ENCODE results near the gene FLVCR2.

Gene FLVCR2

DNA sequence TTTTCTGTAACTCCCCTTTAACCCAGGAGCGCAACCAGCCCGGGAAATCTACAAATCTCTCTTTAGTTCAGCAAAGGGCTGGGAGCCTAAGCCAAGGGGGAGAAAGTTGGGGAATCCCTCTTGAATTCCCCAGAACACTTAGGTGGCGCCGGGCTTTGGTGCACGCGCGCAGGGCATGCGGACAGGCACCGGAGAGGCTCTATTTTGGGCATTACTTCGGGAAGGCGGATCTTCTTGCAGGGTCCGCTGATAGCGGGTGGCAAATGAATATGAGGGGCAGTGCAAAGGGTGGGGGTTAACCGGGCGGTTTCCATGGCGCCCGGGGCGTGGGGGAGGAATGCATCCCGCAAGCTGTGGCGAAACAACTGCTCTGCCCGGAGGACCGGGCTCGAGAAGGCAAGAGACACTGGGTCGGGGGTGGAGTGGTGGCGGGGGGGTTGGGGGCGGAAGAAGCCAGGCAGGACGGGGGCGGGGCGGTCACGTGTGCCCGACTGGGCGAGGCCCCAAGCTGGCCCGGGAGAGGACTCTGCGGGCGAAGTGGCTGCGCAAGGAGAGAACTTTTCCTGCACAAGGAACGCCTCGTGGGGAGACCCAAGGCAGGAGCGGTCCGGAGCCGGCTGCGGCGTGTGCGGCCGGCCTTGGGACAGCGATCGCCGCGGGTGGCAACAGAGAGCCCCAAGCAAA, at the start of gene FLVCR2:
TSS of gene FLVCR2 (plus strand) at position 519 of the 684 bp plus-strand sequence. CDS start 353 bp downstream, outside the sequence.
- DNase-seq: no peak

DNA sequence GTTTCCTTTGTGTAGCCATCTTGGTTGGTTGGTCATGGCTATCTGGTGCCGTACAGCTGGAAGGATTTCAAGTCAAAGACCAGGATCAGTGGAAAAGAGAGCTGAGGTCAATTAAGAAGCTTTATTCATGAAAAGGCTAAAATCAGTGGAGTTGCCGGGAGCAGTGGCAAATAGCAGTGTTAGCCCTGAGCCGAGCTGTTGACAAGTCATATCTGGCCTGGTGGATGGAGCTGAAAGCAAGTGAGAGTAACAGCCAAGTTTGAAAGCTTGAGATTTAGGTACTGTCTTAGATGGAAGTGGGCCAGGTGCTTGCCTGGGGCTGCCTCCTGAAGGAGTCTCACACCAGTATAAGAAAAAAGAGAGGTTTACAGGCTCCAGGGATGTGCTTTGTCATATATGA, 47.2 kb upstream of the FLVCR2 start:
- no peak for DNase-seq

DNA sequence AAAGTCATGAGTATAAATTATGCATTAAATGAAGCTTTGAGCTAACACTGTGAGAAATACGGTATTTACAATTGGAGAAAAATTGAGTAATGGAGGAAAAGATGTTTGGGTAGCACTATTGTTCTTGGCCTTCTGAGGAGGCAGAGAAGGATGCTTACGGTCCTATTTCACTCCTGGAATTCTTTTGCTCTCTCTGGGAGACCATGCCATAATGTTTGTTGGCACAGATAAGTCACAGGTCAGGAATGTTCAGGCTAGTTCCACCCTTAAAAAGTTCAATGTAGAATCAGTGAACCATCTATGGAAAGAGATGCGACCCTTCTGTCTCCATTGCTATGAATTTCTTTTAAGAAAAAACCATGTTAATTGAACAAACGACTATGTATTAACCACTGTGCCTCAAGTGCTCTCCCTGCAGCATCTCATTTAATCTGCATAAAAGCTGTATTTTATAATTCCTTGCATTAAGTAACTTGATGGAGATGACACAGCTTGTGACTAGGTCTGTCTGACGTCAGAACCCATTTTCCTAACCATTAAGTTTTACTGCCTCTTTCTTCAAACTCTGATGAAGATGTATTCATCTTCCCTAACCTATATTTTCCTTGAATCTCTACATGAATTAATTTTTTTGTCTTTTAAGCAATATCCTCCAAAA, 46.6 kb upstream of the FLVCR2 start:
- no peak for DNase-seq

DNA sequence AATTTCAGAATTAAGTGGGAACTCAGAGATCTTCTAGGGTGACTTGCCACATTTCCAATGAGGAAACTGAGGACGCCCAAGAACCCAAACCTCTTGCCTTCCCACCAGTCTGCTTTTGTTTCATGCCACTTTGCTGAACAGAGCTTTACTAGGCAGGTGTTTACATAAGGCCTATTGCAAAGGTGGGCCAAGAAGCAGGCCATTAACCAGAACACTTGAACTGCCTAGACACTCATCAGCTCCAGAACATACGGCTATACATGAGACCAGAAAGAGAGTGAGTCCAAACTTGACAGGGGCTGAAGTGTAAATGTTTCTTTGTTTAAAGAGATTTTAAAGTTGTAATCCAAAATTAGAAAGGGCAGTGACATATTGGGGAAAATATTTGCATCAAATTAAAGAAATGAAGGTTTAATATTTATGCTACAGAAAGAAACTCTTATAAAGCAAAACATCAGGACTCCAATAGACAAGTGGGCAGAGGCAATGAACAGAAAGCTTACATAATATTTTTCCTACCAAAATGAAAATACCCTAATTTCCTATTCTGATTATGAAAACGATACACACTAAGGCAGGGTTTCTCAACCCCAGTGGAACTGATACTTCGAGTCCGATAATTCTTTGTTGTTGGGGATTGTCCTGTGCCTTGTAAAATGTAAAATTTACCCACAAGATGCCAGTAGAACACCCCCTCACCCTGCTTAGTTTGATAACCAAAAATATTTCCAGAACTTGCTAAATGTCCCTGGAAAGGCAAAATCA, 44.4 kb upstream of the FLVCR2 start:
- DNase-seq: no peak

- DNase-seq: no peak
These were observed 43.1 kb upstream of the FLVCR2 start for GRCh38 chr14:75535164-75535898.

GRCh38 chr14:75537071-75537470, 41.3 kb upstream of the FLVCR2 start:
- DNase-seq: no peak

- no peak for DNase-seq
These were observed 39.3 kb upstream of the FLVCR2 start for GRCh38 chr14:75539162-75539560.

DNA sequence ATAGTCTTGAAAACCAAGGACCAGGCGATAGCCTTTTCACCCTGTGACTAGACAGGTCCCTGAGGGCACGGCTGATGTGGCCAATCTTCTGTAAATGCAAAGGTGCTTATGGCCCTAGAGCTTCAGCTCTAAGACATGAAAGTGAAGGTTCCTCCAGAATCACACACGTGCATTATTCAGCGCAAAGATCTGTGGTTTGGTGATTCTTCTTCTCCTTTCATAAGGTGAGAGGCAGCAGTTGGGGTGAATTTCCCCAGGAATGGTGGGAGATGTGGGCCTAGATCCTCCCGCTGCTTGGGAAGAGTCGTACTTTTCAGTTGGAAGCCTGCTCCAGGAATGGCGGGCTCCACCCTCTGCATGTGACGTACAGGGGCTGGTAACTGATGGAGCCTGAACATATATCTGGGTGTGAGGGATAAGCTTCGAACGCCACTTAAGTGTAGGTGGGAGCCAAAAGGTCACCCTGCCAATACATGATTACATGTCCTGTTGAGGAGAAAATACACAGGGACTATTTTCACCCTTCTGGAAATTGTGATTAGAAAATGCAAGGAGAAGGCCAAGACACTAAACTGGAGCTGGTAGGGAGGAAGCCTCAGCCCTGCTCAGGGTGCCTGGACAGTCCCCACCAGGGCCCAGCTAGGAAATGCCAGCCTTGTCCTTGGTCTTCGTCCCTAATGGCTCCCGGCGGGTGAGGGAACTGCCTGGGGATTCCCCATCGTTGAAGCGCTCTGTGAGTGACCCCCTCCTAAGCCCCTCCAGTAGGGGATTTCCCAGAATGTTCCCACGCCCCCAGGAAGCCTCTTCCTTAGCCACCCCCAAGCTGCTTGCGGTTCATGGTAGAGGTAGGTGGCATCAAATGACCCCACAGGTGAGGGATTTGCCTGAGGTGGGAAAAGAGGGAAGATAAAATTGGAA, 38.6 kb upstream of the FLVCR2 start:
- no peak for DNase-seq

DNA sequence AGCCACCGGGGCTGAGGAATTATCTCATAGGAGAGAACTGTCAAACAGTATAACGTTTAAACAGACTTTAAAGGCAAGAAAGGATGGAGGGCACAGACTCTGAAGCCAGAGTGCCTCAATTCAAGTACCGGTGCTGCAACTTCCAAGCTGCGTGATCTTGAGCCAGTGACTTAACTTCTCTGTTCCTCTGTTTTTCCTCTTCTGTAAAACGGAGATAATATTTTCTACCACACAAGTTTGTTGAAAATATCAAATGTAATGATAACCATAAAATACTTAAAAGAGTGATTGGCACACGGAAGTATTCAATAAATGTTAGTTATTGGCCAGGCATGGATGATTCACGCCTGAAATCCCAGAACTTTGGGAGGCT, 38.0 kb upstream of the FLVCR2 start:
- no peak for DNase-seq

GRCh38 chr14:75542588-75543091, 35.8 kb upstream of the FLVCR2 start:
- DNase-seq: no peak

- no peak for DNase-seq
These were observed 35.2 kb upstream of the FLVCR2 start for GRCh38 chr14:75543253-75543652.

- DNase-seq: no peak
These were observed 34.6 kb upstream of the FLVCR2 start for GRCh38 chr14:75543786-75544185.

DNA sequence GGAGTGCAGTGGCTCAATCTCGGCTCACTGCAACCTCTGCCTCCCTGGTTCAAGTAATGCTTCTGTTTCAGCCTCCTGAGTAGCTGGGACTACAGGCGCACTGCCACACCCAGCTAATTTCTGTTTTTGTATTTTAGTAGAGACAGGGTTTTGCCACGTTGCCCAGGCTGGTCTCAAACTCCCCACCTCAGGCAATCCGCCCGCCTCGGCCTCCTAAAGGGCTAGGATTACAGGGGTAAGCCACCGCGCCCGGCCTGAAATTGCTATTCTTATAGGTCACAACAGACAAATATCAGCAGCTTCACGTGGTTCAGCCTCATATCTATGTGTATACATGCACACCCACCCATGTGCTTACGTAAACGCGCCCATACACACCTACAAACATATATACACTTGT, 32.5 kb upstream of the FLVCR2 start:
- DNase-seq: no peak

DNA sequence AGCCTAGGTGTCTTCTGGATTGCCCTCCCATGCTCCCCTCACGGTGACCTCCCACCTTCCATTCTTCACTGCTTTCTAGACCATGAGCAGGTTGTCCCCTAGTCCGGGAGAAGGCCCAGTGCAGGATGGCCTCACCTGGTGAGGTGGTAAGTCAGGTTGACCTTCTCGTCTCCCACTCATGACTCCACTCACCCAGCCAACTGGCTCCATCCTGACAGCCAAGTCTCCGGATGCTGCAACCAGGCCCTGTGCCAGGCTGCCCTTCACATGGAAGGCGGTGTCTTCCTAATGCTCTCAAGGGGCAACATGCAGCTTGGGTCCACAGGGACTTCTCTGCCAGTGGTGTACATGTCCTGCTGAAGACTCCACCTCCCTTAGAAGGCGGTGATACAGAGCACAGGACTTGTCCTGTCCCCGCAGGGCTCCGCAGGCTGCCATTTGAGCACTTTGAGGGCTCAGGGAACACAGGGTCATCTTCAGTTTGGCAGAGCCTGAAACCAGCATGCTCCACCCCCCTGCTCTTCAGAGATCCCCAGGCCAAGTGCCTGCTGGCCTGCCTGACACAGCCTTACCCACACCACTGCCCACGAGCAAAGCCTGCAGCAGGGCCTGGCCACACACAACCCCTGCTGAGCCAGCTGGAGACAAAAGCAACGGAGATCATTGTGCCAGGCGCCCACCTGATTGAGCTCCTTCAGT, 30.7 kb upstream of the FLVCR2 start:
- no peak for DNase-seq

DNA sequence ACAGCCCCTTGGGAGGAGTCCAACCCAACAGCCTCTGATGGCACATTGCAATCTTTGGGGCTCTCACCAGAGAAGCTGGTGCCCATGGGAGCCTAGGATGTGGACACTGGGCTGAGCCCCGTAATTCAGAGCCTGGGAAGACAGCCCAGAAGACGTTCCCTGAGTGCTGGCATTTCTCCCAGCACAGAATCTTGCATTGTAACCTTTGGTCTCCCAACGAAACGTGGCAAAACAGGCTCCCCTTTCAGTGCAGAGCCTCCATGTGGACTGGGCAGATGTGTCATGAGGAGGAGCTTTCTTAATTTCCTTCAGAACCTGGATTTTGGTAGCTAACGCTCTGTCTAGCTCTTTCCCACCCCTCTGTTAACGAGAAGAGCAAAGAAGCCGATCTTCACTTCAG, 29.9 kb upstream of the FLVCR2 start:
- no peak for DNase-seq

DNA sequence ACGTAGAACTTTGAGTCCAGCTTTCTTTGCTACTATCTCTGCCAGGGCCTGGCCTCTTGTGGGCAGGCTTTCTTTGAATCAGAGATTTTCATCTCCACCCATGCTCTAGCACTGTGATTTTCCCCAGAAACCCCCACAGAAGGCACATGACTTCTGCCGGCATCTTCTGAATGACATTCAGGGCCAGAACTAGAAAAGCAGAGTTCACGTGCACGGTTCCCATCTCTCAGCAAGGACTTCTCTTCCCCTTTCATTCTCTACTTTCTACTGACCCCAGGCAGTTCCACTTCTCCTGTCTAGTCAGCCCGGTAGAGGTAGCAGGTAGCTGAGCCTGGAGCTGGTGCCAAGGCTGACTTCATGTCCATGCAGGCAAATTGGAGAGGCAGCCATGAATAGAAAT, 29.3 kb upstream of the FLVCR2 start:
- no peak for DNase-seq

- DNase-seq: no peak
These were observed 27.4 kb upstream of the FLVCR2 start for GRCh38 chr14:75551021-75551420.

GRCh38 chr14:75553157-75553556, 25.3 kb upstream of the FLVCR2 start:
- no peak for DNase-seq

DNA sequence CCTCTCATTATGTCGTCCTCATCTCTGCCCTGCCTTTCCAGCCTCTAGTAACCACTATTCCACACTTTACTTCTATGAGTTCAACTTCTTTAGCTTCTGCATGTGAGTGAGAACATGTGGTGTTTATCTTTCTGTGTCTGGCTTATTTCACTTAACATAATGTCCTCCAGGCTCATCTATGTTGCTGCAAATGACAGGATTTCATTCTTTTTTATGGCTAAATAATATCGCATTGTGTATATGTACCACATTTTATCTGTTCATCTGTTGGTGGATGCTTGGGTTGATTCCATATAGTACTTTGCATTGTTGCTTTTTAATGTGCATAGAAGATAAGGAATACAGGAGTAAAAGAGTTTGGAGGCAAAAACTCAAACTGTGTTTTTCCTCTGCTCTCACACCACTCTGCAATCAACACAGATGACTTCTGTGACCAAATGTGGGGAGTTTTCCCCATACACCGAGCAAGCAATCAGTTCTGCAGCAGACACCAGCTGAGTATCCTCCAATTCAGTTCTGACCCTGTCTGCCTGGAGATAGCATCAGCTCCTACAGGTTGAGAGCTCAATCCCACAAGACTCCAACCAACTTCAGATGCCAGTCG, 24.6 kb upstream of the FLVCR2 start:
- DNase-seq: no peak

DNA sequence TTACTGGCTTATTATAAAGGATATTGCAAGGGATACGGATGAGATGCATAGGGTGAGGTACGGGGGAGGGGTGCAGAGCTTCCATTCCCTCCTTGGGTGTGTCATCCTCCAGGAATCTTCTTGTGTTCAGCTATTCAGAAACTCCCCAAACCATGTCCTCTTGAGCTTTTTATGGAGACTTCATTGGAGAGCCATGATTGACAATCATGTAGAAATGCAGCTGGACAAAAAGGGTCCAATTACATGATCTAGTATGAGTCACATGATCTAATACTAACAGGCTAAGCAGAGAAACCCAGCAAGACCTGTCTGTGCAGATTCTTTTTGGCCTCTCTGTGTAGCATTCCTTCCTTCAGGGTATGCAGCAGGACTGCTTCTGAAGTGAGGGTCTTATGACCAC, 23.9 kb upstream of the FLVCR2 start:
- DNase-seq: no peak

DNA sequence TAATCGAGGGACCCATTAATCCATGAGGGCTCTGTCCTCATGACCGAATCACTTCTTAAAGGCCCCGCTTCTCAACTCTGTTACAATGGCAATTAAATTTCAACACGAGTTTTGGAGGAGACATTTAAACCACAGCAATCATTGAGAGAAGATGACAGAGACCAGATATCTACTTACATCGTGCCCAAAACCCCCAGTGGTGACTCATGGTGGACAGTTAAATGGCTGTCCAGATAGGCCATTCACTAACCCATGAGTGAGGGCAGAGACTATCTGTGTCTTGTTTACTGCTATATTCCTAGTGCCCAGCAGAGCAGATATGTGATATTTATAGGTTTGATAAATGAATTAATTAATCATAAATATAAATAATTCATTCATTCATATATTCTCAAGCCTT, 20.0 kb upstream of the FLVCR2 start:
- no peak for DNase-seq
